B cell (primary cell): Measurements from ENCODE around the gene CACNA1G.

Source experiments
- CTCF ChIP-seq: fragments of 200-600 bp; IDR thresholded peaks from one replicate; pipeline ENCODE4 v1.8.0; 2022; ENCODE audit warnings: antibody characterized with exemption, mild to moderate bottlenecking
- EZH2 ChIP-seq: IDR thresholded peaks from 2 replicates; pipeline ENCODE4 v1.6.1; 2012; ENCODE audit warnings: borderline replicate concordance, low read depth, mild to moderate bottlenecking, moderate library complexity, low read length; ENCODE audit not compliant: insufficient read depth, poor library complexity, severe bottlenecking

GRCh38 chr17:50527155-50527762, 33.3 kb upstream of the CACNA1G start:
- TF ChIP-seq CTCF, result no peak
- no peak for TF ChIP-seq EZH2
